Stimulated activated CD8-positive, alpha-beta memory T cell treated with anti-CD3 and anti-CD28 coated beads, Interleukin-12 subunit alpha, Interleukin-12 subunit beta, amount 100 ng/mL, for 24 hours (primary cell): ENCODE results near the gene DCHS2.

ENCODE experiments used
- DNase-seq: peaks from one replicate; pipeline ENCODE4 v3.0.0-alpha.2; 2020; ENCODE audit errors: extremely low read depth

The DCHS2 gene

DNA sequence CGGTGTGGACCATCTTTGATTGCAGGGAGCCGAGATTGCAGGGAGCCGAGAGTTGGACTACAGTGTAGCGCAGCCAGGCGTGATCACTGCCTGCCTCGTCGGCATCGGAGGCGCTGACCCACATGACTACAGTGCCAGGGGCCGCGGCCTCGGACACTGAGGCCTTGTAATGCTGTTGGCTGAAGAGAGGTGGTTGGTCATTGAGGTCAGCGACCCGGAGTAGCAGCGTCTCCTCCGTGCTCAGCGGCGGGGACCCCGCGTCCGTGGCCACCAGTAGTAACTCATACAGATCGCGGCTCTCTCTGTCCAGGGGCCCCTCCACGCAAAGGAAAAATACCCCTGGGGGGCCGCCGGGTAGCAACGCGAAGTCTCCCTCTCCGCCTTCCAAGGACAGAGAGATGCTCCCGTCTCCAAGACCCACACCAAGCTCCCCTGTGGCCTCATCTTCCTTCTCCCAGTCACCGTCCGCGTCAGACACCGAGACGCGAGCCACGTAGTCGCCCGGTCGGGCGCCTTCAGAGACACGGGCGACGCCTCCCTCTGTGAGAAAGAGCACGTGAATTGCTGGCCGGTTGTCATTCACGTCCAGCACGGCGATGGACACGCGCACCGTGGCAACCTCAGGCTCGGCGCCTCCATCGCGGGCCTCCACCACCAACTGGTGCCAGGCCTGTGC lies 1.9 kb downstream of the DCHS2 start:
- no peak for DNase-seq

DNA sequence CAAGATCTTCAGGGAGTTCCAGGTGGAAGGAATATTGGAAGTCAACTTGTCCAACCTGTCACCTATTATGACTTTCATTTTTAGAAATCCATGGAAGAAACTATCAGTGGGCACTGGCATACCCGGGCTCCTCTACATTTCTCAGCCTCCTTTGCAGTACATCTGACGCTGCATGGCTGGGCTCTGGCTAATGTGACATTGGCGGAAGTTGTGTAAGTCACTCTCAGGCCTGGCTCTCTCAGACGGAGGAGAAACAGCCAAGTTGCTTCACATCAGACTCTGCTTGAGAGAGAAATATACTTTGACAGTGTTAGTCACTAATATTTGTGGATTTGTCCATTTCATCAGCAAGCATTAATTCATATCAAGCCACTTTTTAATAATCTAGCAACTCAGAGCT lies 4.5 kb downstream of the DCHS2 start:
- no peak for DNase-seq

DNA sequence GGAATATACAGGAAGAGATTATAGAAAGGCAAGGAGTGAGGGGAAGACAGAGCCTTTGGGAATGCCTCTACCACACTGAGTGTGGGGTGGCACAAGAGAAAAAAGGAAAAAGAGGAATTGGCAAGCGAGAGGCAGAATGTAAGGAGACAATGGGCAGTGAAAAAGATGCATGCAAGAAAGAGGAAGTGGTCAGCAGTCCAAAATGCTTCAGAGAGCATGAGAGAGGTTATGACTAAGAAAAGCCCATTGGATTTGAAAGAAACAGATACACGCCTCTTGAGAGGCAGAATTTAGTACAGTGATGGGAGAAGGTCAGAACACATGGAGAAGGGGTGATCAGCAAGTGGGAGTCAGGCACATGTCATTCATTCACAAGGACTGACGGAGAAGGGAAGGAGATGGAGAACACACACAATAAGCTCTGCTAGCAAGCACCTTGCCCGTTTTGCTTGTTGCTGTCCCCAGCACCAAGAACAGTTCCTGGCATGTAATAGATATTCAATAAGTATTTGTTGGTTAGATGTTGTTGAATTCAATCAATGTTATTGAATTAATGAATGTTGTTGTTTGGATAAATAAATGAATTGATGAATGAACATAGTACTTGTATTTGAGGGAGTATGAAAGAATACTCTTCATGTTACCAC lies 6.3 kb downstream of the DCHS2 start:
- DNase-seq: no peak

DNA sequence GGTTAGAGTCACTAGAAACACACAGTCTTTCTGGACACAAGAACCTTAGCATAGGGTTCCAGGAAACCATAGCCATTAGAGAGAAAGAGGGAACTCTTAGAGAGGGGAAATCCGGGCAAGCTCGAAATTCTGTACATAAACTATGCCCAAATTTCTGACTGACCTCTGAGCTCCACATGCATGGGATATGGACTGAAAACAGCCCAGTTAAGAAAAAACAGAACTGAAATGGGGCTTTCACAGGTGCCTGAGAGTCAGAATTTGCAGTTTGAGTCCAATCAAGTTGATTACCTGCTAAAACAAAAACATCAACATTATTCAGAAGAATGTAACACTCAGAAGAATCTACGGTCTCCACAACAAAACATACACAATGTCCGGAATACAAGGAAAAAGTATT lies 13.1 kb downstream of the DCHS2 start:
- no peak for DNase-seq

DNA sequence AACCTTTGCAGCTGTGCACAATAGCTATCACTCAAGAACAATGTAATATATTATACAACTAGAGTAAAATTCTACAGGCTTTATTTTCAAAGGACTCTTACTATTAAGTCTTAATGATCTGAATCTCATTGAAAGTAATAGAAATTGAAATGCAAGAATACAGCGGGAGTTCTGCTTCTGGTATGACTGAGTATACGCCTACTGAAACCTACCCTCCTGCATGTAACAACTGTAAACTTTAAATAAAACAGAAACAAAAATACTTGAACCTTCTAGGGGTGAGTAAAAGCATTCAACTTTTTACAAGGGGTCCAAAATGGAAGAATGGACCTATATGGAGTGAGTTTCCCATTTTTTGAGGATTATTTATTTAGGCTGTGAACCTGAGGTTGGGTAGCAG lies 13.5 kb downstream of the DCHS2 start:
- no peak for DNase-seq

DNA sequence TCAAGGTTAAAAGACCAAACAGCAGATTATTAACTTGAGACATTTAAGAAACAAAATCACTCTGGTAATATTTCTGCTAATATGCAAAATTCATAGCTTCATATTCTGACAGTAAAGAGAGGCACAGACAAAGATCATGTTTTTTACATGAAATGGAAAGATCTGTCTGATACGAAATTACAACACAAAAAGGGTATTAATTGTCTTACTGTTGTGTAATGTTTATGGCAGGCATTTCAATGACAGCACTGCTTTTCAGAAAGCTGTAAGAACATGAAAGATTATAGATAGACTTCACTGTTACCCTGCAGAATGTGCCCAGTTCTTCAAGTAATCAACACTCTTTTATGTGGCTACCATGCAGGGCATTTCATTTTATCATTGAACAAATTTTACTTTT lies 15.4 kb downstream of the DCHS2 start:
- DNase-seq: no peak

DNA sequence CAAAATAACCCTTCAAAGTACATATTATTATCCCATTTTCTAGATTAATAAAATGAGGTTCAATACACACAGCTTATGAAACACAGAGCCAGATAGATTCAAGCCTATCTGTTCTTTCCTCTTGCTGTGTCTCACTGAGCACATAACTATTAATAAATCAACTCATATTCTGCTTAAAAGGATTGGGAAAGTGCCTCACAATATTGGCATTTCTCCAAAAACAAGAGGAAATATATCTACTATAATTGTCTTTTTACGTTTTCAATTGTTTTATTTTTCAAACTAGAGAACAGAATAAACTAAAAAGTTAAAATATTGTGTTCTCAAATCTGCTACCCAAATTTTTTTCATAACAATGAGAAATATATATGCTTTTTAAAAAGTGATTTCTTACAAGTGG lies 15.8 kb downstream of the DCHS2 start:
- DNase-seq: no peak

DNA sequence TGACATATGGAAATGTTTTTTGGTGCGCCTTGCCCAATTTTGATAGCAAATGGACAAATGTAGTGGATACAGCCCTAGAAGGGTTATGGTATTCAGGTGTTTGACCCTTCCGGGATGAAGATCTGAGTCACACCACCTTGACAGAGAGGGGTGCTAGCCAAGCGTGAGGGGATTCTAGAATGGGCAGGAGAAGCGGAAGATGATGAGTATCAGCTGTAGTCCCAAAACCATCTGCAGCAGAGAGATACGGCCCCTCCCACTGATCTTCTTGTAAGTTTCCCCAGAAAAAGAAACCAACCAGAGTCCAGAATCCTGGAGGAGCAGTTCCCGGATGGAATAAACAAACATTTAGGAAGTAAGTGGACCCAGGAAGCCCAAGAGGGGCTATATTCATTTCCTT lies 18.1 kb downstream of the DCHS2 start:
- DNase-seq: no peak

DNA sequence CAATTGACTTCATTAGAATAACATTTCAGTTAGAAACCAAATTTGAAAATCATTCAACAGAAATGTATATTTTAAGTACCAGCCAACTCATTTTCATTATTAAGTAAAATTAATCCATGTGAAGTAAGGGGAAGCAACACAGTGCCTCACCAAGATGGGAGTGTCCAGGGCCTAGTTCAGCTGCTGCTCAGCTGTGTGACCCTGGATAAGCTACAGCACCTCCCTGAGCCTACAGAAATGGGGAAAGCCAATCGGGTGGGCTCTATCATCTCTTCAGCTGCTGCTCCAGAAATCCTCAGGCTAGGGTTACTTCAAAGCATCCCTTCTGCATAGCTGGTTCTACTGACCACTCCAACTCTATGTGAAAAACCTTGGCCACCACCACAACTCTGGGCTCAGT lies 18.7 kb downstream of the DCHS2 start:
- no peak for DNase-seq

DNA sequence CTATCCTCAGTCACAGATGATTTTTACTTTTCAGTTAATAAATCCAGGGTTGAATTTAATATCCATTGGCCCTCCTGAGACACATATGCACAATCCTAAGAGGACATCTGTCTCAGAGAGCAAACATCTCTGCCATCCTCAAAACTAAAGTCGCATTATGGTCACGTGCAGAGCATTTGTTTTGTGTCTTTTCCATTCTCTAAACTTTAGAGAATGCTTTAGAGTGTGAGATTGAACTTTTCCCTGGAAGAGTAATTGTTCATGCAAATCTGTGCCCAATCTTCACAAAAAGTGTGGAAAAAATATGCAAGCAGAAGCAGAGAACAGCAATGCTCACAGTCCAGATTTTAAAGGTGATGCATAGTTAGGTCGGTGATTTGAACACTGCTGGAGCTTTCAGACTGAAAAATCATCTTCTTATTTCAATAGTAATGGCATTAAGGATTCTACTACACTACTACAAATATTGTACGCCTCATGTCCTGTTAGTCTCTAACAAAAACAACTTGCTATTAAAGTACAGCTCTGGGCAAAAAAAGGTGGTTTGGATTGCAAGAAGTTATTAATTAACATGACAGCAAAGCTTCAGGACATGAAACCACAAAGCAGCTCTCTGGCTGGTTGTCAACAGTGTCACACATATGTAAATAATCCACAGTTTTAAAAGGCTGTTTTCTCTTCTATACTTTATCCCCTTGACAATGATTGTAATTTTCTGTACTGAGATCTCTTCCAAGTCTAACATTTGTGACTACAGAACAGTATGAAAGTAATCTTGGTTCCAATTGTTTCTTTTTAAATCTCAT lies 19.9 kb downstream of the DCHS2 start:
- no peak for DNase-seq

DNA sequence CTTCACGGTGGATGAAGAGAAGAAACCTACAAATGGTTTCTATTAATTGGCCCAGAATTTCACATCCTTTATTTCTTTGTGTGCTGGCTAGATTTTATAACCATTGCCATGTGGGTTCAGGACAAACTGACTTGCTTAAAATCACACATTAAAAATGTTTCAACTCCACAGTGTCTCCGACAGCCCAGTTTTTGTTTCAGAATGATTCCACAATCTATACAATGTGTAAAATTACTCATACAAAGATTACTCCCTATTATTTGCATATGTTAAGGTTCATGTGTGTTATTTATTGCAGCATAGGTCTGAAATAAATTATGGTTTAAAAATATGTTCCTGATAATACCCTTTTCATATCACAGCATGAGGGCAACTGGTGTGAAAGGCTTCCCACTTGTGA lies 20.6 kb downstream of the DCHS2 start:
- no peak for DNase-seq

DNA sequence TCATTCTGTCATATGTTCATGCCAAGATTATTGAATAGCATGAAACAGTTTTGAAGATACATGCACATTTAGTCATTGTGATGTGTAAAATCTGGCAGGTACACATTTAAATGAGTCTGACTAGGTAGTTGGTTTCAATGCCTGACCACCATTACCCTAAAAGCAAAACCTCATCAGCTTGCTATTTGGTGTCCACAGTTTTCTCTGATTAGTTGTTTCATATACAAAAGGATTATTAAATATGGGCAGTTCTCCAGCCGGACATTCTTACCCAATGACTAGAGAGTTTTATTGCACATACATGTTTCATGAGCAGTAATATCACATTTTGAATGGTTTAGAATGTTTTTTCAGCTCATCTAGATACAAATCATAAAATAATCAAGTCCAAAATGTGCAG lies 23.7 kb downstream of the DCHS2 start:
- DNase-seq: no peak

DNA sequence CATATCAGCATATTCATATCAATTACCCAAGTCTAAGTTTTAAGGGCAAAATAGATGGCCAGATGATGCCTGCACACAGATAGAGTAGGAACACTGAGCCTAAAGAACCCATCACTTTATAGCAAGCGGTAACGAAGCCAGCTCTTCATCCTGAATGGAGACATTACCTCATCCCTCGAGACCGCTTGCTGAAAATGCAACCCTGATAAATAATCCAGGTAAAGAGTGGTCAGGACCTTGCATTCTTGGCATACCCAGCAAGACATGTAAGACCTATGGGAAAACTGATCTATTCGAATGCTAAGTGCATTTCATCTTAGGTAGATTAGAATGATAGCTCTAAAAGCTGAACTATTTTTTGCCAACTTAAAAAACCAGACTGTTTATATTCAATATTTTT lies 25.3 kb downstream of the DCHS2 start:
- no peak for DNase-seq

DNA sequence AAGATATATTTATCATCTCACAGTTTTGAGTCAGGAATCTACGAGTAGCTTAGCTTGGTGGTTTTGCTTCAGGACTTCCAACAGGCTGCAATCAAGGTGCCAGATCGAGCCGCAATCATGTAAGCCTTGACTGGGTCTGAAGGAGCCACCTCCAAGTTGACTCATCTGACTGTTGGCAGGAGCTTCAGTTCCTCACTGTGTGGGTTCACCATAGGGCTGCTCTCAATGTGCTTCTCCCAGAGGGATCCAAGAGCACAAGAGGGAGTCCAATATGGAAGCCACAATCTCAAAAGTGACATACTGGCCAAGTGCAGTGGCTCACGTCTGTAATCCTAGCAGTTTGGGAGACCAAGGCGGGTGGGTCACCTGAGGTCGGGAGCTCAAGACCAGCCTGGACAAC lies 26.5 kb downstream of the DCHS2 start:
- DNase-seq: no peak

DNA sequence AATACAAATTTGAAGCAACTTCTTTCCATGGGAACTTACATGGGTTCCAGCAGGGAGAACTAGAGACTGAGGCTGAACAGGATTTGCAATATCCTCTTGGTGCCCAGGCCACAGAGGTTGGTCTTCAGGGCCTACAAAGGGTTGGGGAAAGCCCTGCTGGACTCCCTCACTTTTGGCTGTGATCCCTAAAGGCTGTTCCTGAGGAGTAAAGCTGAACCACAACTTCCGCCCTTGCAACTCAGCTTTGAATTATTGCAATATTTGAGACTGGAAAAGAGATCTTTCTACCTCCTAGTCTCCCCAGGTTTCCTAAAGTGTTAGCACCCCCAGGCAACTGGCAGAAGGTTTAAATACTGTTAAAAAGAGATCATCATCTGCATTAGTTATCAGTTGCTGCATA lies 26.9 kb downstream of the DCHS2 start:
- DNase-seq: no peak

DNA sequence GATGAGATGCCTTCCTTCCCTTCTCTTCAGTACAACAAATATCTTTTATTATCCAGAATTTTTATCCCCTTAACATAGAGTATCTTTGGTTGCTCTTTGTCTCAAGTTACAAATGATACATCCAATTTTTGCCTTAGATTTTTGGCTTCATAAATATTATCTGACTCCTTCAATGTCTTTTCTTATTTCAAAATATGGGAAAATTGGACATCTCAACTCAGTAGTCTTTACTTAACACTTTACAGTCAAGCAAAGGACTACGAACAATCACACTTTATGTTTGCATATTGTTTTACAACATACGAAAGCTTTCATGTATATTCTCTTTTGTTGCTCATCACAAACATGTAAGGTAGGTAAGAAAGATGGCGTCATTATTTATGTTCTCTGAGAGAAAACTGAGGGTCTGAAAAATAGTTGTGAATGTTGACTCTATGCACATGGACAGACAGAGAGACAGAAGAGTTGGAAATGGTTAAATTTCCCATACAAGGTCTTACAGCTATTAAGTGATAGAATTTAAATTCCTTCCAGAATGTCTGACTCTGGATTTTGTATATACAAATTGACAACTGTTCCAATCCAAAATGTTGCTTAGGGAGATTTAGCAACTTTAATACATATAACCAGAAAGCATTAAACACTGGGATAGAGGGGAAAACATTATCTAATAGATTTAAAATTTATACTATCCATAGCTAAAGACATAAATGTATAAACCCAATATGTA lies 29.4 kb downstream of the DCHS2 start:
- no peak for DNase-seq

DNA sequence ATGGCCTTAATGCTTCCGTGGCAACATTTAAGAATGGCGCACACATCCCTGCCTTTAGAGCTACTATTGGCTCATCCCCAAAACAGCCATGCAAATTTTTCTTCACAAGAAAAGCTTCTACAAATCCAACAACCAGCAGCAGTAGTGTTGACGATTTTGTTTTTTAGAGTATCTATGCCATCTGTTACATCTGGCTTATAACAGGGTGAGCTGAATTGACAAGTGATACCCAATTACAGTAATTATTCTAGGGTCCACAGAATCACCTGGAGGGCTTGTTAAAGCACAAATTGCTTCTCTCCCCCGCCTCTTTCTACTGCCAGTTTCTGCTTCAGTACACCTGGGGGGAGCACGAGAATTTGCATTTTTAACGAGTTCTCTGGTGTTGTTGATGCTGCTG lies 34.1 kb downstream of the DCHS2 start:
- DNase-seq: no peak

DNA sequence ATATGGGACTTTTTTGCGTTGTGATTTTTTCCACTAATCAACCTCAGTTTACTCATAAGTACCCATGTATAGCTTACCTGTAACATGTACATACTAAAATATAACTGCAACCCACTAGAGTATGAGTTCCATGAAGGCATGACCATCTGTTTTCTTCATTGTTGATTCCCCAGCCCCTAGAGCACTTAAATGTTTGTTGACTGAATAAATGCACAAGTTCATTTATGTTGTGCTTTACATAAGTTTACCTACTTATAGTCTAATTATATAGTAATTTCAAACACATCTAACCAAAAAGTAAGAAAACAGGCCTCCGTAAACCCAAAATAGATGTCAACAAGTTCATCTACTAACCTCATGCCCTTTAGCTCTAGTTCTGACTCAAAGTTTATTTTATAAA lies 34.7 kb downstream of the DCHS2 start:
- DNase-seq: no peak

DNA sequence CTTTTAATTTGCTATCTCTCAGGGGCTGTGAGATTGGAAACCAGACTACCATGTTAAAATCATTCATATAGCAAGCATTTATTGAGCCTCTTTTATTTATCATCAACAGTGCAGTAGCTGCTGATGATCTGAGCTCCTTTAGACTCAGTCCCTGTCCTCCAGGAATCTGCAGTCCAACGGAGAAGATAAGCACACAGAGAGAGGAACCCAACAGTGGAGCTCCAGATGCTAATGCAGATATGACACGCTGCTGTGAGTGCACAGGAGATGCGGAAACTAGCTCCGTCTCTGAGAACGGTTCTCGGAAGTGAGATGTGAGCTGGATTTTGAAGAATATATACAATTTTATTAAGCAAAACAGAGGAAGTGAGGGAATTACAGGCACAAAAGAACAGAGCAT lies 35.4 kb downstream of the DCHS2 start:
- DNase-seq: no peak

DNA sequence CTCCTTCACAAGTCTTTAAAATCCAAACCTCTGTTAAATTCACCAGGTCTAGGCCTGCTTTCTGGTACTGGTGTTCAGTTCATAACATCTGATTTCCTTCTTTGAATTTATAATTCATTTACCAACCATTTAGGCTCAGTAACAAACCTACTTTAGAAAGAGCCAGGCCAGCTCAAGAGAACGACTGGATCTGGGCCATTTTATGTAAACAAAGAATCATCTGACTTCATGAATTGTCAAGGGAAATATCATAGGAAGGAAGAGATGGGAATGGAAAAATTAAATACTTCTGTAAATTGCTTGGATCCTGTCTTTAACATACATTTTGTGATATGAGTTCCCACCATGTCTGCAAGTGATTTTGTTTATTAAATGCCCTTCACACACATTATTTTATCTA lies 36.5 kb downstream of the DCHS2 start:
- DNase-seq: no peak

DNA sequence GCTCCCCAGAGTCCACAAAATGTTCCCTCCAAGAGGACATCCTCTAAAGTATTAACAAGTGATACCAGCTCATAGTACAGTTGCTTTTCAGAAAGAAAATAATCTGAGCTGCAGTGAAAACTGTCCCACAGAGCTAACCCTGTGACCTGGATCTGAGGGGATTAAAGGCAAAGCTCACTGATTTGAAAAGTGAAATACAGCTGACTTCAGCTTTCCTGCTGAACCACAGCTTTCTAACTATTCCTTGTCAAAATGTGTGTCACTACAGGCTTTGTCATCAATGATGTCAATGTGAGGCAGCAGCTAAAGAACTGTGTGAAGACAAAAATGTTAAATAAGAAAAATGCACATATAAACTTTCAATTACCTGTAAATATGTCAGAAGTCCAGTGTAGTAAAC lies 36.9 kb downstream of the DCHS2 start:
- DNase-seq: no peak

DNA sequence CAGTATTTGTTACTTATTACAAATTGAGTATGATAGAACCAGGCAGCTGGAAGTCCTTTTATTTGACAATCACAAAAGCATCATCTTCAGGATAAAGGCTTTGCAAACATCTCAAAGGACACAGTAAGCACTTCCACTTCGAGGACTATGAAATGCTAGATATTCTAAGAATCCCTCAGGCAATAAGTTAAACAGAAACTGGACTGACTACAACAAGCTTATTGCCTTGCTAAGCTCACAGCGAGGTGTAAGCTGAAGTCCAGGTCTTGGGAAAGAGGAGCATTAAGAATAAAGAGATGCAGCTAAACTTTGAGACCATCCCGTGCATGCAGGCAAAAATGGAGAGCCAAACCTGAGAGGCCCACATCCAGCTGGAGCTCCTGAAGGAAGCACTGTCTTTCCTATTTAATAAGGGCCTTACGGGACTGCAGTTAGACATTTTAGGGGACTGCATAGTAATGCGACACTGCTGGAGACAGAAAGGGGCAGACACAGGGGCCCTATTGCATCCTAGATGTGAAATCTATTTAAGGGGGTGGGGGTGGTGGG lies 38.7 kb downstream of the DCHS2 start:
- DNase-seq: no peak
